NOMO-1 (cell line): ENCODE results near the gene FOXJ3.

Source experiments
- DNase-seq, 2 experiments: peaks; one replicate each; lab custom pipeline; 2025; ENCODE audit not compliant: unreplicated experiment in 2 of 2; lab: John Stamatoyannopoulos, UW

FOXJ3 gene

GRCh38 chr1:42311897-42312296 lies 23.1 kb downstream of the FOXJ3 start:
- no peak for DNase-seq

DNA sequence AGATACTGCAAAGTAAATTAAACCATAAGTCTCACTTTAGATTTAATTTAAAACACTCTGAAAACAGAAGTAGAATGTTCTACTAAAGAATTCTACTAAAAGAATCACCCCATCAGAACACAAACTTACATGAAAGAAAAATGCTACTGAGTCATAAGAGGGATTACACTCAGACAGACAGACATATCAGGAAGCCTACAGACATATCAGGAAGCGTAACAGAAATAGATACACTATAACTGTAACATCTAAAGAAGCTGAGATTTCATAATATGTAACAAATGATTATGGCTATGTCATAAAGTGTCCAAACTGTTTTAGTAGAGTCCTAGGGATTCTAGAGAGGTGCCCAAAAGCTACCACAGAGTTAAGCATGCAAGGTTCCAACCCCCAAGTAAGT lies 23.9 kb downstream of the FOXJ3 start:
- no peak for DNase-seq

DNA sequence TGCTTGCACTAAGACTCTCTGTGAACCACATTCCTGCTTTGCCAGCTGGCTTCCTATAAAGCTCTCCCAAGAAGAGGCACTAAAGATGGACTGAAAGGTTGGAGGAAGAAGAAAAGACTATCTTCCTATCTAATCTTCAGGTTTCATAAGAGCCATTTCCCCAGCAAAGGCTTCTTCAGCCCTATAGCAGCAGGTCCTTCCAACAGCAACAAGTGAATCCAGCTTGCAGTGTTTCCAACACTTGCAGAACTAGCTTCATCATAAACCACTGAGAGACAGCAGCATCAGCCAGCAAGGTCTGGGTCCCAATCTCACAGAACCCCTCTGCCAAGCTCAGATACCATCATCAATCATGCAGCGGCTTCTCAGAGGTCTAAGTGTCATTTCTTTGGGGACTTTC lies 28.1 kb downstream of the FOXJ3 start:
- DNase-seq: no peak

DNA sequence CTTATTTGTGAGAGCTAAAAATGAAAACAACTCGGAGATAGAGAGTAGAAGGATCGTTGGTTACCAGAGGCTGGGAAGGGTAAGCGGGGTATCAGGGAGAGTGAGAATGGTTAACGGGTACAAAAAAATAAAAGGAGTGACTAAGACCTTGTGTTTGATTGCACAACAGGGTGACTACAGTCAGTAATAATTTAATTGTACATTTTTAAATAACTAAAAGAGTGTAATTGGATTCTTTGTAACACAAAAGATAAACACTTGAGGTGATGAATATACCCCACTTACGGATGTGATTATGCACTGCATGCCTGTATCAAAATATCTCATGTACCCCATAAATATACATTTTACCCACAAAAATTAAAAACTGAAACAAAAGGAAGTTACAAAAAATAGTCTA lies 29.4 kb downstream of the FOXJ3 start:
- no peak for DNase-seq

GRCh38 chr1:42302034-42302433 lies 33.0 kb downstream of the FOXJ3 start:
- no peak for DNase-seq

DNA sequence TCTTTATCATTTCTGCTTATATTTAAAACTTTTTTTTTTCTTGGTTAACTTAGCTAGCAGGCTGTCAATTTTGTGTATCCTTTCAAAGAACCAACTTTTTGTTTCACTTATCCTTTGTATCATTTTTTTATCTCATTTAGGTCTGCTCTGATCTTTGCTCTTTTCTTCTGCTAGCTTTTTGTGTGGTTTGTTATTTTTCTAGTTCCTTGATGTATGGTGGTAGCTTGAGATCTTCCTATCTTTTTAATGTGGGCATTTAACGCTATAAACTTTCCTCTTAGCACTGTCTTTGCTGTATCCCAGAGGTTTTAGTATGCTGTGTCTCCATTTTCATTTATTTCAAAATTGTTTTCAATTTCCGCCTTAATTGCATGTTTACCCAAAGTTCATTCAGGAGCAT lies 36.5 kb downstream of the FOXJ3 start:
- DNase-seq: no peak

DNA sequence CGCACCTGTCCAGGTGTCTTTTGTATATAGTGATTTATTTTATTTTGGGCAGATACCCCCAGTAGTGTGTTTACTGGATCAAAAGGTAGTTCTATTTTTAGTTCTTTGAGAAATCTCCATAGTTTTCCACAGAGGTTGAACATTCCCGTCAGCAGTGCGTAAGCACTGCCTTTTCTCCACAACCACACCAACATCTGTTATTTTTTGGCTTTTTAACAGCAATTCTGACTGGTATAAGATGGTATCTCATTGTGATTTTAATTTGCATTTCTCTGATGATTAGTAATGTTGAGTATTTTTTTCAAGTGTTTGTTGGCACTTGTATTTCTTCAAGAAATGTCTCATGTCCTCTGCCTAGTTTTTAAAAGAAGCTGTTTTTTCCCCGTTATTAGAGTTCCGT lies 39.2 kb downstream of the FOXJ3 start:
- no peak for DNase-seq

- DNase-seq: no peak
Observed at GRCh38 chr1:42290130-42290529, 44.9 kb downstream of the FOXJ3 start.

DNA sequence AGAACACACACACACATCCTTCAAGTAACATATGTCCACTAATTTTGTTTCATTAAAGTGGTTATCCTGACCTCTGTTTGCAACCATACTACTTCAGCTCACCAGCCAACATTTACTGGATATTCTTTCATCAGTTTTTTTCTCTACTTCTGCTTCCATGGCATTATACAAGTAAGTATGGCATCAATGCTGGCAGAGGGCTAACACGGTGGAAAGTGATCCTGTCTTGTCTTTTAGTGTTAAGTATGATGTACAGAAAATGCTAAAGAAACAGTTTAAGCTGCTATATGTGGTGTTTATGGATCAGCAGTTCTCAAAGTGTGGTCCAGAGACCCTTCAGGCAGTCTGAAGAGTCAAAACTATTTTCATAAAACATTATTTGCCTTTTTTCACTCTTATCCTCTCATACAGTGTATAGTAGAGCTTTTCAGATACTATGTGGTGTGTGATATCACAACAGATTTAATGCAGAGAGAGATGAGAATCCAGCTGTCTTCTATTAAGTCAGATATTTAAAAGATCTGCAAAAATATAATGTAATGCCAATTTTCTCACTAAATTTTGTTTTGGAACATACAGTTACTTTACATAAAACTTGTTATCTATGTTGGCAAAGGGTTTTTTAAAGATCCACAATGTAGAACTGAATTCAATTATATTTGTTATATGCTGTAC lies 46.6 kb downstream of the FOXJ3 start:
- DNase-seq: no peak

DNA sequence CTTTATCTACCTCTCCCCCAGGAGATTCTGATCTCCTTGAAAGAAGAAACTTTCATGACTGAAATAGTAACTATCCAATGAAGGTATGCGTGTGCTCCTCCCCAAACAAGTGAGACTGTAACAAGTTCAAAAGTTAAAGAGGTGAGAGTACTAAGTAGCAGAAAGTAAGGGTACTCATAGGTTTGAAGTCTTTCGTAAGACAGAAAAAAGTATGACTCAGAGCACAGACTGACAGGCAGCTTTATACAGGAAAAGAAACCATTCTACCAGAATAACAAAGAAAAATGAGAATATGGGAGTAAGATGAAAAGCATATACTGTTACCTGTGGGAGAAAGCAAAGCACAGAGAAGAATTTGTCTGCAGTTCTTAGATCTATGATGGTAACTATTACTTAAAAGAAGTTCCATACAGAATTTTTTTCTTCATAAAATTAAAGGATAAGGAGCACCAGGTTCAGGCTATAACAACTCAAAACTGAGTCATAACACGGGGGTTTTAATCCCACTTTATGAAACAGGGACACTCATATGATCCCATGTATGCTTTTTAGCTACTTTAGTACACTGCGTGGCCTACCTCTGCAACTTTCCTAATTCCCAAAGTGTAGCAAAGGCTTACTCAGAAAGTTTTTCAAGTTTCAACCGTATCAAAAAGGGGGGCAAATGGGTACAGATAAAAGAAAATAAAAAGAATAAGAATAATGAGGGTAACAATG lies 52.0 kb downstream of the FOXJ3 start:
- DNase-seq: peak in 1 of 2 experiments; percentile 23

DNA sequence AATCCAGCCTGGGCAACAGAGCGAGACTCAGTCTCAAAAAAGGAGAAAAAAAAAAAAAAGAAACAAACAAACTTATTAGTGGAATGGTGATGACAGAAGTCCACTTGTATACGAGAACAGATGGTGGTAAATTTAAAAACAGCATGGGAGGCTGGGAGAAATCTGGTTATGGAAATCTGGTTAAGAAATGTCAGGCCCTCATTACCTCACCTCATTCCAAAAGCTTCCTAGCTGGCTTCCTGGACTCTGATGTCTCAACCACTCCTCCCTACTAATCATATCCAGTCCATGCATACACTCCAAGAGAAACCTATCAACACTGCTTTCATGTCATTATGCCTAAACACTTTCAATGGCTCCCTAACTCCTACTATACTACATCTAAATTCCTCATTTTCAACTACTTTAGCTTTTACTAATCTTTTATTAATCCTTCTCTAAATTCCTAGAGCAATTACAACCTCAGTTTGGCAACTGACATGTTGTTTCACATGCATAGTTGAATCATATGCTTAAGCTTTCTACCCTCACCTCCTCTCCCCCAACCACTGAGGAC lies 52.9 kb downstream of the FOXJ3 start:
- no peak for DNase-seq

DNA sequence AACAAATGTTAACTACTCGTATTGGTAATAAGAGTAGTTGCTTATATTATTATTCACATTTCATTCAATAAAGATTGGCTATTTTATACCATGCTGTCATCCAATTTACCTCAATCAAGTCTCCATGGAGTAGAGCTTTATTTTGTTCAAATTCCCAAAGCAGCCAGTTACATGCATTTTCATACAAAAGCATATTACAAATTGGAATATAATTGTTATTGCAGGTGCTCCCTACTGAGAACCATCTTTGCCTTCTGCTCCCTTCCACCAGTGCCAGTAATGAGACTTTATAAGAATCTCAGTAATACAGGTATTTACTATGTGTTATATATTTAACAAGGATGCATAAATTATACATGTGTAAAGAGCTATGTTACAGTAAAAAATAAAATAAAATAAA lies 54.2 kb downstream of the FOXJ3 start:
- no peak for DNase-seq

DNA sequence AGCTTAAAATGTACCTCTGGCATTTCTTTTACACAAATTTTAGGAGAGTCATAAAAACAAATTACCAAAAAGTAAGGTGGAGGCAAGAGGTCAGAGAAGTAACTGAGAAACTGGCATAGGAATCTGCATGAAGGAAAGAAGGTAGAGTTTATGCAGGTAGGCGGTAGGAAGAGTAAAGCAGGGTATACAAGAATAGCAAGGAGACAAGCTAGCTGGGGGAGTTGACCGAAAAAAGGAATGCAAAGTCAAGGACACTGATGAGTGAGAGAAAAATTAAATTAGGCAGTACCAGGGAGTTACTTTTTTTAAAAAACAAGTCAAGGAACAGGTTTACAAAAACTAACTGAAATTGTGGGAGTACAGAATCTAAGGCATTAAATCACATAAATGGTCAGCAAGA lies 56.0 kb downstream of the FOXJ3 start:
- DNase-seq: no peak

DNA sequence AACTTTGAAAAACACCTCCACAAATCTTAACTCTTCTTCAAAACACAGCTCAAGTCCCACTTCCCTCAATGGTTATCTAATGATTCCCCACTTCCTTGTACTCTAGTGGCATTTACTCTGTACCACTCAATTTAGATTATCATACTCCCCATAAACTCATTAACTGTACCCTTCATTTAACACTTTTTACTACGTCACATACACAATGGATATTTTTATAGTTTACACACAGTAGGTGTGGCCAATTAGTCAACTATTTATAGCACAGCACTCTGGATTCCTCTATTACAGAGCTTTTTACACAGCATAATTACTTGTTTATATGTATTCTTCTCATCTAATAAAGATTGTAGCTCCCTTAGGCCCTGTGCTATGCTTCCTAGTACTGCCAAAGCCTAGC lies 62.1 kb downstream of the FOXJ3 start:
- no peak for DNase-seq

DNA sequence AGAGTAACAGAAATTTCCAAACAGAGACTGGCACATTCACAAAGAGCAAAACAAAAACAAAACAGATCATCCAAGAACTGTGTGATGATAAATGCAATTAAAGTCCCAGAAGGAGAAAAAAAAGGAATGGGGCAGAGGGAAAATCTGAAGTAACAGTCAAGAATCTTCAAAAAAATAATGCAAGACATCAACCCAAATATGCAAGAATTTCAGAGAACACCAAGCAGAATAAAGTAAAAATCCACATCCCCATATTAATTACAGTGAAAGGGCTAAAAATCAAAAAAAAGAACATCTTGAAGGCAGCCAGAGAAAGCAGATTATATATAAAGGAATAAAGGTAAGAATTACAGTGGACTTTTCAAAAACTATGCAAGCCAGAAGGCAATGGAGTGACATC lies 67.1 kb downstream of the FOXJ3 start:
- no peak for DNase-seq

DNA sequence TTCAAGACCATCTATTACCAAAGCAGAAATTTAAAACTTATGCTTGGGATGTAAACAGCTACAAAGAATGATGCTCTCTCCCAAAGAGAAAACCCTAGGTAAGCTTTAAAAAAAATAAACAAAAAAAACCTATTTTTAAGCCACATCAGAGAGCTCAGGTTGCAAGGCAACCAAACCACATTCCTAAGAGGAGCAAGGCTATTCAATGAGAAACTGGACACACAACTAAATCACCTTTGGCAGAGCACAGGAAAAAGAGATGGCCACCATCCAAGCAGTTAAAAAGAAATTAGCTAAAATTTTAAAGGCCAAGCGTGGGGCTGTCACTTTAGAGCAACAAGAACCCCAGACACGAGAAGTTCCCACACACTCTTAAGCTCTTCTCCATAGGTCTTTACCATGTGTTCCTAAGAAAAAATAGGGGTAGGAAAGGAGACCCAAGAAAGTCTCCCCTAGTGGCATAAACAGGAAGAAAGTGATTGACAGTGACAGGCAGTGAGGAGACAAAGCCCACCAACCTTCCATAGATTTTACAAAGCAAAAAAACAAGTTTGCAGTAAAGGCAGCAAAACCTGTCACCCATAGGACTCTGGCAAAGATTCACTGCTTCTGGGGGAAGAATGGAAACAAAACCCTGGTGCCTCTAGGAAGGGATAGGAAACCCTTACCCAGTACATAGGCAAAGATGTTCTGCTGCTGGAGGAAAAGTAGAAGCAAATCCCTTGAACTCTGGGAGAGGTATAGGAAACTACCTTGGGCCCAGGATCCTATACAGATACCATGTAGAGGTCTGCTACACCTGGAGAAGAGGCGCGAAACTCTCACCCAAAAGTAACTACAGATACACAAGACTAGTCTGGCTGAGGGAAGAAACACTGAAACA lies 68.5 kb downstream of the FOXJ3 start:
- DNase-seq: no peak

GRCh38 chr1:42264511-42265190 lies 70.4 kb downstream of the FOXJ3 start:
- peak in 1 of 2 experiments; percentile 9 for DNase-seq

- DNase-seq: no peak
Observed at GRCh38 chr1:42263019-42263418, 72.0 kb downstream of the FOXJ3 start.

DNA sequence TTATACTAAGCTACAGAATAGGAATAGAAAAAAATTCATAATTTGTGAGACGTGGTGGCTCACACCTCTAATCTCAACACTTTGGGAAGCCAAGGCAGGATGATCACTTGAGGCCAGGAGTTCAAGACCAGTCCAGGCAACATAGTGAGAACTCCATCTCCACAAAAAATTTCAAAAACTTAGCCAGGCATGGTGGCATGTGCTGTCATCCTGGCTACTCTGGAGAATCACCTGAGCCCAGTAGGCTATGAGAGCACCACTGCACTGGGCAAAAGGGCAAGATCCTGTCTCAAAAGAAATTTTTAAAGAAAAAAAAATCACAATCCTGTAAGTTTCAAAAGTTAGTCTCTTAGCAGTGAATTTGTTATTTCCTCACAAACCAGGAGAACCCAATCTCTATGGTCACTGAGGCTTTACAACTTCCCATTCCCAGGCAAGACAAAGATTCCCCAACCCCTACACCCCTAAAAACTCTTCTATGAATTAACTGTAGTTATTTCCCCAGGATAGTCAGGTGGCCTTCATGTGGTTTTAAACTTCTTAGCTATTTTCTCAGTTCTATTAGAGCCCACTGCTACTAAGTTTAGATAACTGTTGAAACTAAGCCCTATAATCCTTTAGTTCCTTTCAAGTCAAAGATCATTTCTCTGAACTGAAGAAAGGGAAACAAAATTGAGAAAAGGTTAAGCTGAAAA lies 74.5 kb downstream of the FOXJ3 start:
- no peak for DNase-seq

DNA sequence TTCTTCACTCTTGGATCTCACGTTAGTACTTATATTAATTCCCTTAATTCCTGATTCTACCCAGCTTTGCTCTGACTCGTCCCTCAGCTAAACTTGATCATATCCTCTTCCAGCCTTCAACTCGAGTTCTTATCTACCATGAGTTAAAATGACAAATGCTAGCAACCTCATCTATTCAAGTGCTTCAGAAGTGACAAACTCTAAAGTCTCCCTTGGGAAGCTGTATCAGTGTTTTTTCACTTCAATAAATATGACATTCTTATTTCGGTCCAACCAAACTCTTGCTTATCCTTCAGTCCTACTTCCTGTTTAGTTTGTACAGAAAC lies 75.3 kb downstream of the FOXJ3 start:
- DNase-seq: no peak
